ENCODE measurements around the gene ZNF143. TPM values are rescaled to one million over a fixed set of nuclear protein-coding genes. Genes with fewer than 3 reads are reported as not detected.

ZNF143 gene
- total and polyA plus RNA-seq, 2 of the 4 experiments (the other 2 are of a cell fraction): 23.8 to 49.6 TPM

DNA sequence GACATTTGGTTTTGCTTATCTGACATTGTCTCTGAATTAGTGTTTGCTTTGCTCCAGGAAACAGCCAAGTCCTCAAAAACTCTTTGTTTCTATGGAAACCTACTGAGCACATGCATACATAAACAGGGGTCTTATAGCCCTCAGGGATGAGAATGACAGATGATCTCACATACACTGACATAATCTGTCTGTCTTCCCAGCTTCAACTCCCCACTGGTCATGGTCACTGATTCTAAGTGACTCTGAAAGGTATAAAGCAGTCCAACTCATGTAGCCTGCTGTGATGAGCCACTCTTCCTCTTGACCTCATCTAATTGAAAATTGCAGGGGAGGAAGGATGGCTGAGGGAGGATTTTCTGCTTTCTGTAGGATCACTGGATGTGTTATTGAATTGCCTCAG lies 12.6 kb downstream of the ZNF143 start:
- Histone ChIP-seq H3K4me1 (ENCODE audit: control insufficient read depth, insufficient read depth, low read length) (no peaks in the 10 kb centered on the region), H2BK120ac (ENCODE audit: low read depth, low read length) (no peak overlapping the region), H4K20me1 (ENCODE audit: insufficient read depth, low read length) (no peaks in the 10 kb centered on the region; the same call in 1 of the 2 replicates), H3K9me1 (ENCODE audit: insufficient read depth, low read length) (peaks cover 2% of the 10 kb centered on the region; the same call in 1 of the 2 replicates), H2BK15ac (ENCODE audit: low read depth, low read length) (no peak overlapping the region), H2BK5ac (ENCODE audit: low read depth, low read length, poor library complexity, severe bottlenecking) (no peak overlapping the region), H4K5ac (ENCODE audit: low read depth, low read length) (no peak overlapping the region), H2AK9ac (replicated peaks; ENCODE audit: low read depth, low read length, poor library complexity) (no peak overlapping the region), H3K27ac (ENCODE audit: insufficient read depth, low read length) (no peak overlapping the region), H4K8ac (ENCODE audit: low read depth in 2 of 2, low read length in 2 of 2) (no peak overlapping the region), H3K36me3 (ENCODE audit: control insufficient read depth, insufficient read depth, low read length) (peaks cover 22% of the 10 kb centered on the region), H2AFZ (replicated peaks; ENCODE audit: low read length, poor library complexity) (no peak overlapping the region), H3K9ac (ENCODE audit: low read depth, low read length) (no peak overlapping the region), H4K91ac (ENCODE audit: insufficient read depth, low read depth, low read length) (no peak overlapping the region), H3K4me3 (ENCODE audit: insufficient read depth, low read depth, low read length) (no peak overlapping the region), H3K9me3 (ENCODE audit: control insufficient read depth, insufficient read depth, low read length) (no peaks in the 10 kb centered on the region), H3K23ac (ENCODE audit: low read depth, low read length) (no peak overlapping the region), H3K56ac (ENCODE audit: extremely low read depth, insufficient read depth, low read length) (no peak overlapping the region), H3K79me1 (ENCODE audit: low read depth in 1 of 2, low read length in 2 of 2) (peaks cover 10 to 25% of the 10 kb centered on the region in 2 experiments), H2AK5ac (ENCODE audit: low read depth, low read length) (no peak overlapping the region), H3K4me2 (ENCODE audit: low read depth, low read length) (no peak overlapping the region), H3K18ac (ENCODE audit: low read depth, low read length) (no peak overlapping the region), H3K4ac (ENCODE audit: low read depth, low read length) (no peak overlapping the region), H2BK20ac (ENCODE audit: low read depth, low read length) (no peak overlapping the region), H3K27me3 (ENCODE audit: control insufficient read depth, insufficient read depth, low read length) (no peaks in the 10 kb centered on the region), H3K14ac (replicated peaks; ENCODE audit: low read depth, low read length) (no peak overlapping the region)
- in situ Hi-C loops (cut with MboI; ENCODE audit: low sequenced_read_pairs): no loop called here
- TF ChIP-seq, protein P1, sequence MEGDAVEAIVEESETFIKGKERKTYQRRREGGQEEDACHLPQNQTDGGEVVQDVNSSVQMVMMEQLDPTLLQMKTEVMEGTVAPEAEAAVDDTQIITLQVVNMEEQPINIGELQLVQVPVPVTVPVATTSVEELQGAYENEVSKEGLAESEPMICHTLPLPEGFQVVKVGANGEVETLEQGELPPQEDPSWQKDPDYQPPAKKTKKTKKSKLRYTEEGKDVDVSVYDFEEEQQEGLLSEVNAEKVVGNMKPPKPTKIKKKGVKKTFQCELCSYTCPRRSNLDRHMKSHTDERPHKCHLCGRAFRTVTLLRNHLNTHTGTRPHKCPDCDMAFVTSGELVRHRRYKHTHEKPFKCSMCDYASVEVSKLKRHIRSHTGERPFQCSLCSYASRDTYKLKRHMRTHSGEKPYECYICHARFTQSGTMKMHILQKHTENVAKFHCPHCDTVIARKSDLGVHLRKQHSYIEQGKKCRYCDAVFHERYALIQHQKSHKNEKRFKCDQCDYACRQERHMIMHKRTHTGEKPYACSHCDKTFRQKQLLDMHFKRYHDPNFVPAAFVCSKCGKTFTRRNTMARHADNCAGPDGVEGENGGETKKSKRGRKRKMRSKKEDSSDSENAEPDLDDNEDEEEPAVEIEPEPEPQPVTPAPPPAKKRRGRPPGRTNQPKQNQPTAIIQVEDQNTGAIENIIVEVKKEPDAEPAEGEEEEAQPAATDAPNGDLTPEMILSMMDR (conservative IDR thresholded peaks at IDR 0.05; ENCODE audit: low read depth, low read length): no peak
- TF ChIP-seq FOS (IDR thresholded peaks at IDR 0.05; ENCODE audit: low read depth, low read length): no peak
- no peak for TF ChIP-seq CHD1 (IDR thresholded peaks at IDR 0.05; ENCODE audit: low read depth, low read length)
- TF ChIP-seq CEBPB (IDR thresholded peaks at IDR 0.05; ENCODE audit: low read depth, low read length): no peak
- TF ChIP-seq RFX5 (IDR thresholded peaks at IDR 0.05; ENCODE audit: low read depth, low read length): no peak
- TF ChIP-seq NFE2L2 (IDR thresholded peaks at IDR 0.05; ENCODE audit: low read depth, low read length): no peak
- TF ChIP-seq BHLHE40 (IDR thresholded peaks at IDR 0.05; ENCODE audit: low read depth, low read length): no peak
- TF ChIP-seq POLR2A (IDR thresholded peaks at IDR 0.05; ENCODE audit: low read depth, low read length): no peak
- TF ChIP-seq, protein P2, sequence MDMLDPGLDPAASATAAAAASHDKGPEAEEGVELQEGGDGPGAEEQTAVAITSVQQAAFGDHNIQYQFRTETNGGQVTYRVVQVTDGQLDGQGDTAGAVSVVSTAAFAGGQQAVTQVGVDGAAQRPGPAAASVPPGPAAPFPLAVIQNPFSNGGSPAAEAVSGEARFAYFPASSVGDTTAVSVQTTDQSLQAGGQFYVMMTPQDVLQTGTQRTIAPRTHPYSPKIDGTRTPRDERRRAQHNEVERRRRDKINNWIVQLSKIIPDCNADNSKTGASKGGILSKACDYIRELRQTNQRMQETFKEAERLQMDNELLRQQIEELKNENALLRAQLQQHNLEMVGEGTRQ (IDR thresholded peaks at IDR 0.05; ENCODE audit: low read depth, low read length): no peak
- no peak for TF ChIP-seq SMC3 (IDR thresholded peaks at IDR 0.05; ENCODE audit: low read depth, low read length)
- TF ChIP-seq RCOR1 (IDR thresholded peaks at IDR 0.05; ENCODE audit: insufficient replicate concordance, low read length): no peak
- no peak for TF ChIP-seq RAD21 (IDR thresholded peaks at IDR 0.05; ENCODE audit: low read length)
- TF ChIP-seq MAZ (IDR thresholded peaks at IDR 0.05; ENCODE audit: borderline replicate concordance, low read depth, low read length): no peak
- TF ChIP-seq MAFK (IDR thresholded peaks at IDR 0.05; ENCODE audit: low read depth, low read length): no peak
- TF ChIP-seq, protein P3, sequence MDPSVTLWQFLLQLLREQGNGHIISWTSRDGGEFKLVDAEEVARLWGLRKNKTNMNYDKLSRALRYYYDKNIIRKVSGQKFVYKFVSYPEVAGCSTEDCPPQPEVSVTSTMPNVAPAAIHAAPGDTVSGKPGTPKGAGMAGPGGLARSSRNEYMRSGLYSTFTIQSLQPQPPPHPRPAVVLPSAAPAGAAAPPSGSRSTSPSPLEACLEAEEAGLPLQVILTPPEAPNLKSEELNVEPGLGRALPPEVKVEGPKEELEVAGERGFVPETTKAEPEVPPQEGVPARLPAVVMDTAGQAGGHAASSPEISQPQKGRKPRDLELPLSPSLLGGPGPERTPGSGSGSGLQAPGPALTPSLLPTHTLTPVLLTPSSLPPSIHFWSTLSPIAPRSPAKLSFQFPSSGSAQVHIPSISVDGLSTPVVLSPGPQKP (IDR thresholded peaks at IDR 0.05; ENCODE audit: borderline replicate concordance, low read depth, low read length): no peak
- no TSS peak for BruUV-seq (replicated peaks)
- ChIA-PET CTCF (no interaction called here), POLR2A (ENCODE audit: unreplicated experiment) (no interaction called here)
- dilution Hi-C loops (cut with HindIII; ENCODE audit: low sequenced_read_pairs, unreplicated experiment): no loop called here
- DNase-seq: no peak
- ATAC-seq (ENCODE audit: low read depth): no peak
- intact Hi-C loops (cut with micrococcal nuclease): no loop called here
